Caco-2 (cell line): Measurements from ENCODE around the gene CCDC50. TPM values are rescaled to one million over a fixed set of nuclear protein-coding genes. Genes with fewer than 3 reads are reported as not detected.

Source experiments
- BruUV-seq: library from RNA; stranded (reverse); fragments of 400-500 nt; replicated peaks from 2 replicates; lab custom pipeline; 2021; lab: Mats Ljungman, UMichigan
- CTCF ChIA-PET: fragments of 300-600 bp; sonication (Branson Sonifier 250); formaldehyde crosslinking; loops from one replicate; lab custom pipeline; 2022; ENCODE audit warnings: antibody characterized with exemption; lab: Charles Lee
- POLR2A ChIA-PET: fragments of 300-600 bp; sonication (Branson Sonifier 250); formaldehyde crosslinking; loops from one replicate; lab custom pipeline; 2022; ENCODE audit warnings: antibody characterized with exemption; lab: Charles Lee
- DNase-seq, 2 experiments: peaks; one replicate each; pipeline versions ENCODE4 v3.0.0 to v3.0.0-alpha.2; 2020 to 2022
- H3K27me3 ChIP-seq: replicated peaks from 2 replicates; pipeline ENCODE4 v1.6.0; 2011; ENCODE audit warnings: low read length; ENCODE audit not compliant: control insufficient read depth, insufficient read depth
- H3K36me3 ChIP-seq: 2 replicates; pipeline ENCODE4 v1.5.1; 2011; ENCODE audit warnings: low read length; ENCODE audit not compliant: control insufficient read depth, insufficient read depth
- H3K4me1 ChIP-seq: fragments of 250-450 bp; sonication (Bioruptor Pico); 2 replicates; pipeline ENCODE4 v1.5.1; 2020; ENCODE audit warnings: mild to moderate bottlenecking
- H3K4me3 ChIP-seq: 2 replicates; pipeline ENCODE4 v1.5.1; 2011; ENCODE audit warnings: low read depth, mild to moderate bottlenecking, control low read depth, low read length
- H3K9me3 ChIP-seq: fragments of 250-450 bp; sonication (Bioruptor Pico); 2 replicates; pipeline ENCODE4 v1.5.1; 2020; ENCODE audit warnings: mild to moderate bottlenecking, moderate library complexity
- H3K27ac Mint-ChIP-seq: one replicate; pipeline ENCODE4 v1.8.0; 2022; ENCODE audit warnings: mixed read lengths; ENCODE audit not compliant: unreplicated experiment
- H3K27me3 Mint-ChIP-seq: one replicate; pipeline ENCODE4 v1.8.0; 2022; ENCODE audit warnings: mixed read lengths; ENCODE audit not compliant: insufficient read depth, unreplicated experiment
- H3K36me3 Mint-ChIP-seq: one replicate; pipeline ENCODE4 v1.8.0; 2022; ENCODE audit warnings: mild to moderate bottlenecking, mixed read lengths; ENCODE audit not compliant: insufficient read depth, unreplicated experiment
- H3K4me1 Mint-ChIP-seq: one replicate; pipeline ENCODE4 v1.8.0; 2022; ENCODE audit warnings: low read depth, mixed read lengths; ENCODE audit not compliant: unreplicated experiment
- H3K4me3 Mint-ChIP-seq: one replicate; pipeline ENCODE4 v1.8.0; 2022; ENCODE audit warnings: mild to moderate bottlenecking, moderate library complexity, mixed read lengths; ENCODE audit not compliant: unreplicated experiment
- H3K9me3 Mint-ChIP-seq: one replicate; pipeline ENCODE4 v1.8.0; 2022; ENCODE audit warnings: mixed read lengths; ENCODE audit not compliant: unreplicated experiment
- intact Hi-C: fragments of 100-400 bp; cut with micrococcal nuclease; formaldehyde crosslinking; loops from one replicate; pipeline ENCODE4 v1.10.0; 2022; ENCODE audit not compliant: unreplicated experiment
- total RNA-seq: library from RNA; stranded (reverse); gene quantifications from 2 replicates; pipeline ENCODE4 v1.2.3, GENCODE V29; 2022
- TF ChIP-seq, protein P1 (sequence below), 2 experiments: fragments of 200-600 bp in 1 of 2; IDR thresholded peaks; 1 replicate in 1 of 2; 2 replicates in 1 of 2; pipeline versions ENCODE4 v1.5.1 to v1.8.0; 2011 to 2022; ENCODE audit warnings: antibody characterized with exemption in 1 of 2, control low read depth in 1 of 2, inconsistent platforms in 1 of 2, low read depth in 1 of 2, low read length in 1 of 2, mild to moderate bottlenecking in 1 of 2, moderate library complexity in 1 of 2; ENCODE audit not compliant: insufficient read depth in 1 of 2, severe bottlenecking in 1 of 2, unreplicated experiment in 1 of 2

CCDC50 gene
- total RNA-seq, 1 experiment from 2014 or later: 53.1 TPM

DNA sequence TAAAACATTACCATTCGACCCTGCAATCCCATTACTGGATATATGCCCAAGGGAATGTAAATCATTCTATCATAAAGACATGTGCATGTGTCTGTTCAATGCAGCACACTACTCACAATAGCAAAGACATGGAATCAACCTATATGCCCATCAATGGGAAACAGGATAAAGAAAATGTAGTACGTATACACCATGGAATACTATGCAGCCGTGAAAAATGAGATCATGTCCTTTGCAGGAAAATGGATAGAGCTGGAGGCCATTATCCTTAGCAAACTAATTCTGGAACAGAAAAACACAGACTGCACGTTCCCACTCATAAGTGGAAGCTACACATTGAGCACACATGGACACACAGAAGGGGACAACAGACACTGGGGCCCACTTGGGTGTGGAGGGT is 111.3 kb downstream of the CCDC50 start:
- H3K9me3 ChIP-seq: no peaks in the 10 kb centered on the region
- H3K4me3 Mint-ChIP-seq: no peak overlapping the region
- H3K4me1 Mint-ChIP-seq: no peaks in the 10 kb centered on the region
- H3K27me3 Mint-ChIP-seq: peaks cover 6% of the 10 kb centered on the region
- H3K27me3 ChIP-seq: no peaks in the 10 kb centered on the region
- no TSS peak for BruUV-seq
- TF ChIP-seq, protein P1, sequence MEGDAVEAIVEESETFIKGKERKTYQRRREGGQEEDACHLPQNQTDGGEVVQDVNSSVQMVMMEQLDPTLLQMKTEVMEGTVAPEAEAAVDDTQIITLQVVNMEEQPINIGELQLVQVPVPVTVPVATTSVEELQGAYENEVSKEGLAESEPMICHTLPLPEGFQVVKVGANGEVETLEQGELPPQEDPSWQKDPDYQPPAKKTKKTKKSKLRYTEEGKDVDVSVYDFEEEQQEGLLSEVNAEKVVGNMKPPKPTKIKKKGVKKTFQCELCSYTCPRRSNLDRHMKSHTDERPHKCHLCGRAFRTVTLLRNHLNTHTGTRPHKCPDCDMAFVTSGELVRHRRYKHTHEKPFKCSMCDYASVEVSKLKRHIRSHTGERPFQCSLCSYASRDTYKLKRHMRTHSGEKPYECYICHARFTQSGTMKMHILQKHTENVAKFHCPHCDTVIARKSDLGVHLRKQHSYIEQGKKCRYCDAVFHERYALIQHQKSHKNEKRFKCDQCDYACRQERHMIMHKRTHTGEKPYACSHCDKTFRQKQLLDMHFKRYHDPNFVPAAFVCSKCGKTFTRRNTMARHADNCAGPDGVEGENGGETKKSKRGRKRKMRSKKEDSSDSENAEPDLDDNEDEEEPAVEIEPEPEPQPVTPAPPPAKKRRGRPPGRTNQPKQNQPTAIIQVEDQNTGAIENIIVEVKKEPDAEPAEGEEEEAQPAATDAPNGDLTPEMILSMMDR (IDR thresholded peaks at IDR 0.05; ENCODE audit: insufficient read depth in 1 of 2, low read depth in 1 of 2, low read length in 1 of 2, severe bottlenecking in 1 of 2, unreplicated experiment in 1 of 2): no peak
- H3K27ac Mint-ChIP-seq: no peak overlapping the region
- H3K4me3 ChIP-seq: no peak overlapping the region
- CTCF ChIA-PET: no interaction called here
- H3K9me3 Mint-ChIP-seq: no peaks in the 10 kb centered on the region
- H3K36me3 Mint-ChIP-seq: no peaks in the 10 kb centered on the region
- no peaks in the 10 kb centered on the region for H3K36me3 ChIP-seq
- intact Hi-C loops: no loop called here
- POLR2A ChIA-PET: no interaction called here
- no peaks in the 10 kb centered on the region for H3K4me1 ChIP-seq
- no peak for DNase-seq

DNA sequence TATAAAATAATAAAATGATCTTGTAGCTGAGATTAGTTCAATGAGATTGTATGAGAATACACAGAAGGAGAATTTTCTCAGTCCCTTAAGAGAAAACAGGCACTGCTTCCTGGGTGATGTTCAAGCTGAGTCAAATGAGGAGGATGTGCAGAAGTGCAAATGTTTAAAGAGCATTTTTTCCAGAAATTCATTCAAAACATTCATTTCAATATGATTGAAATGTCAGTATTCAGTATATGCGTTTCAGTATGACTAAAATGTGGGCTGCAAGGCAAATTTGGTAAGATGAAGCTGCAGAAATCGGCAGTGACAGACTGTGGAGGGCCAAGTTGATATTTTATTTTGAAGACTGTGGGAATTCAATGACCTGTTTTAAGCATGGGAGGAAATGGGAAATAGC is 112.5 kb downstream of the CCDC50 start:
- TF ChIP-seq, protein P1 (IDR thresholded peaks at IDR 0.05; ENCODE audit: insufficient read depth in 1 of 2, low read depth in 1 of 2, low read length in 1 of 2, severe bottlenecking in 1 of 2, unreplicated experiment in 1 of 2): no peak
- intact Hi-C loops: no loop called here
- H3K27me3 ChIP-seq: no peaks in the 10 kb centered on the region

DNA sequence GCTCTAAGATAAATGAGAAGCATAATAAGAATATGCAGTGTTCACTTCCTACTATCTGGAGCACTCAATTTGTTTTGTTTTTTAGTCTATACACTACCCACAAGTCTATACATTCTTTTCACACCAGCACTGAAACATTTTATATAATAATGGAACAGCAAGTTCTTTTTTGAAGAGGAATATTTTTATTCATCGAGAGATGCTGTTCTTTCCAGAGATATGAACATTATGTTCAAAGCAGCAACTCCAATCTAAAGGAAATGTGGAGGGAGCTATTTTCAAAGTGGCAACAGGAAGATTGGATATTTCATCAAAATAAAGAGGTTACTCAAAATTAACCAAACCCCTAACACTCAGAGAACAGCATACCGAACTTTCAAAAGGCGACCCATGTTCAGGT is 115.4 kb downstream of the CCDC50 start:
- no TSS peak for BruUV-seq
- H3K27ac Mint-ChIP-seq: no peak overlapping the region
- DNase-seq: no peak
- intact Hi-C loops: no loop called here
- Histone ChIP-seq H3K4me3 (no peak overlapping the region), H3K27me3 (no peaks in the 10 kb centered on the region), H3K4me1 (no peaks in the 10 kb centered on the region), H3K9me3 (no peaks in the 10 kb centered on the region), H3K36me3 (no peaks in the 10 kb centered on the region)
- TF ChIP-seq, protein P1 (IDR thresholded peaks at IDR 0.05; ENCODE audit: insufficient read depth in 1 of 2, low read depth in 1 of 2, low read length in 1 of 2, severe bottlenecking in 1 of 2, unreplicated experiment in 1 of 2): no peak
- H3K9me3 Mint-ChIP-seq: peaks cover 8% of the 10 kb centered on the region
- H3K4me3 Mint-ChIP-seq: no peak overlapping the region
- CTCF ChIA-PET: no interaction called here
- POLR2A ChIA-PET: no interaction called here
- H3K36me3 Mint-ChIP-seq: no peaks in the 10 kb centered on the region
- H3K27me3 Mint-ChIP-seq: peaks cover 8% of the 10 kb centered on the region
- H3K4me1 Mint-ChIP-seq: no peaks in the 10 kb centered on the region

More for the DNA sequence above, 112.5 kb downstream of the CCDC50 start:
- H3K36me3 Mint-ChIP-seq: no peaks in the 10 kb centered on the region
- no peak overlapping the region for H3K27ac Mint-ChIP-seq
- Histone ChIP-seq H3K4me1 (no peaks in the 10 kb centered on the region), H3K36me3 (no peaks in the 10 kb centered on the region), H3K4me3 (no peak overlapping the region), H3K9me3 (no peaks in the 10 kb centered on the region)
- peaks cover 6% of the 10 kb centered on the region for H3K27me3 Mint-ChIP-seq
- BruUV-seq: no TSS peak
- POLR2A ChIA-PET: no interaction called here
- no peaks in the 10 kb centered on the region for H3K4me1 Mint-ChIP-seq
- DNase-seq: no peak
- no peaks in the 10 kb centered on the region for H3K9me3 Mint-ChIP-seq
- H3K4me3 Mint-ChIP-seq: no peak overlapping the region
- CTCF ChIA-PET: no interaction called here

Other genes starting within 250 kb of the CCDC50 start
- not detected in 2 replicates for gene OSTN, start 130.2 kb upstream of the CCDC50 start, total RNA-seq
- 0.19 and 0.52 TPM in 2 replicates for gene UTS2B, start 1.1 kb downstream of the CCDC50 start, total RNA-seq
- not detected in 2 replicates for gene PYDC2, start 131.8 kb downstream of the CCDC50 start, total RNA-seq